ENCODE measurements around the gene MN1. TPM values are rescaled to one million over a fixed set of nuclear protein-coding genes. Genes with fewer than 3 reads are reported as not detected.

Gene MN1
- total and polyA plus RNA-seq, 2 donors (not counting 1 experiment from before 2014, with no cell fraction given), result 2.8 to 7.4 TPM

- no peak overlapping the region for H3K9ac ChIP-seq (ENCODE audit: insufficient read depth, low read length)
- TF ChIP-seq CTCF (conservative IDR thresholded peaks at IDR 0.05 in 1 of 2, IDR thresholded peaks at IDR 0.05 in 1 of 2; ENCODE audit: low read depth in 1 of 2, low read length in 2 of 2), result no peak
- no peak for TF ChIP-seq EZH2 (IDR thresholded peaks at IDR 0.05; ENCODE audit: low read length, missing control alignments)
- DNase-seq (ENCODE audit: low read depth in 2 of 2), result no peak
Observed at GRCh38 chr22:27748349-27748748, 53.2 kb downstream of the MN1 start.

GRCh38 chr22:27747396-27748221 lies 53.9 kb downstream of the MN1 start:
- Histone ChIP-seq H4K20me1 (ENCODE audit: control insufficient read depth, extremely low read depth, insufficient read depth, low read length) (no peaks in the 10 kb centered on the region), H2AFZ (ENCODE audit: low read length) (no peak overlapping the region), H3K27me3 (ENCODE audit: control insufficient read depth, insufficient read depth, low read length) (peaks cover 4% of the 10 kb centered on the region), H3K4me1 (ENCODE audit: control insufficient read depth, extremely low read depth, insufficient read depth, low read length) (peaks cover 6% of the 10 kb centered on the region), H3K9ac (ENCODE audit: insufficient read depth, low read length) (no peak overlapping the region), H3K36me3 (ENCODE audit: control insufficient read depth, insufficient read depth, low read length) (no peaks in the 10 kb centered on the region), H3K27ac (ENCODE audit: insufficient read depth, low read length) (no peak overlapping the region), H3K79me2 (ENCODE audit: control insufficient read depth, insufficient read depth, low read length) (no peaks in the 10 kb centered on the region), H3K4me3 (replicated peaks in 1 of 4; ENCODE audit: control extremely low read depth in 1 of 4, insufficient read depth in 1 of 4, low read depth in 3 of 4, low read length in 4 of 4) (no peak overlapping the region), H3K4me2 (ENCODE audit: extremely low read depth, insufficient read depth, low read length) (no peak overlapping the region), H3K9me3 (ENCODE audit: control insufficient read depth, insufficient read depth, low read depth, low read length) (no peaks in the 10 kb centered on the region)
- TF ChIP-seq EZH2 (IDR thresholded peaks at IDR 0.05; ENCODE audit: low read length, missing control alignments) (no peak), CTCF (conservative IDR thresholded peaks at IDR 0.05 in 1 of 2, IDR thresholded peaks at IDR 0.05 in 1 of 2; ENCODE audit: low read depth in 1 of 2, low read length in 2 of 2) (peak; percentile 11 to 33)
- DNase-seq (ENCODE audit: low read depth in 2 of 2), result no peak

More at GRCh38 chr22:27748349-27748748, 53.2 kb downstream of the MN1 start:
- Histone ChIP-seq H3K4me2 (ENCODE audit: extremely low read depth, insufficient read depth, low read length) (peak overlapping the region; percentile 76), H3K27me3 (ENCODE audit: control insufficient read depth, insufficient read depth, low read length) (peaks cover 4% of the 10 kb centered on the region), H3K9me3 (ENCODE audit: control insufficient read depth, insufficient read depth, low read depth, low read length) (no peaks in the 10 kb centered on the region), H3K36me3 (ENCODE audit: control insufficient read depth, insufficient read depth, low read length) (no peaks in the 10 kb centered on the region), H3K79me2 (ENCODE audit: control insufficient read depth, insufficient read depth, low read length) (no peaks in the 10 kb centered on the region), H3K4me1 (ENCODE audit: control insufficient read depth, extremely low read depth, insufficient read depth, low read length) (peaks cover 6% of the 10 kb centered on the region), H3K27ac (ENCODE audit: insufficient read depth, low read length) (no peak overlapping the region), H4K20me1 (ENCODE audit: control insufficient read depth, extremely low read depth, insufficient read depth, low read length) (no peaks in the 10 kb centered on the region), H2AFZ (ENCODE audit: low read length) (no peak overlapping the region), H3K4me3 (replicated peaks in 1 of 4; ENCODE audit: control extremely low read depth in 1 of 4, insufficient read depth in 1 of 4, low read depth in 3 of 4, low read length in 4 of 4) (peak overlapping the region in 1 of 4 experiments; percentile 27)

- Histone ChIP-seq H3K4me2 (ENCODE audit: extremely low read depth, insufficient read depth, low read length) (no peak overlapping the region), H4K20me1 (ENCODE audit: control insufficient read depth, extremely low read depth, insufficient read depth, low read length) (no peaks in the 10 kb centered on the region), H3K27me3 (ENCODE audit: control insufficient read depth, insufficient read depth, low read length) (peaks cover 4% of the 10 kb centered on the region), H3K27ac (ENCODE audit: insufficient read depth, low read length) (no peak overlapping the region), H3K4me3 (replicated peaks in 1 of 4; ENCODE audit: control extremely low read depth in 1 of 4, insufficient read depth in 1 of 4, low read depth in 3 of 4, low read length in 4 of 4) (no peak overlapping the region), H2AFZ (ENCODE audit: low read length) (no peak overlapping the region), H3K9ac (ENCODE audit: insufficient read depth, low read length) (no peak overlapping the region), H3K4me1 (ENCODE audit: control insufficient read depth, extremely low read depth, insufficient read depth, low read length) (peaks cover 6% of the 10 kb centered on the region), H3K36me3 (ENCODE audit: control insufficient read depth, insufficient read depth, low read length) (no peaks in the 10 kb centered on the region), H3K9me3 (ENCODE audit: control insufficient read depth, insufficient read depth, low read depth, low read length) (no peaks in the 10 kb centered on the region), H3K79me2 (ENCODE audit: control insufficient read depth, insufficient read depth, low read length) (no peaks in the 10 kb centered on the region)
- TF ChIP-seq EZH2 (IDR thresholded peaks at IDR 0.05; ENCODE audit: low read length, missing control alignments) (no peak), CTCF (conservative IDR thresholded peaks at IDR 0.05 in 1 of 2, IDR thresholded peaks at IDR 0.05 in 1 of 2; ENCODE audit: low read depth in 1 of 2, low read length in 2 of 2) (no peak)
- DNase-seq (ENCODE audit: low read depth in 2 of 2), result no peak
Observed at GRCh38 chr22:27746918-27747317, 54.6 kb downstream of the MN1 start.
